Thyroid gland (tissue), 4 donors: ENCODE data around the gene CACNA1D.

Source experiments
- CTCF ChIP-seq, 6 experiments: fragments of 200-600 bp in 3 of 6; fragments of 450-650 bp in 3 of 6; sonication (generic) in 3 of 6; IDR thresholded peaks; one replicate each; pipeline ENCODE4 v1.5.1; 2016 to 2019; ENCODE audit warnings: antibody characterized with exemption in 6 of 6, mild to moderate bottlenecking in 2 of 6, inconsistent platforms in 1 of 6, moderate library complexity in 1 of 6
- POLR2A ChIP-seq, 2 donors: fragments of 450-650 bp; IDR thresholded peaks; one replicate each; pipeline ENCODE4 v1.6.1; 2017; ENCODE audit warnings: antibody characterized with exemption in 2 of 2, mild to moderate bottlenecking in 2 of 2, moderate library complexity in 1 of 2

GRCh38 chr3:53680028-53680427, 185.6 kb downstream of the CACNA1D start:
- TF ChIP-seq CTCF (IDR thresholded peaks at IDR 0.05) (no peak), POLR2A (IDR thresholded peaks at IDR 0.05) (no peak)
